Karpas-422 (cell line): Measurements from ENCODE around the gene LPP. TPM values are rescaled to one million over a fixed set of nuclear protein-coding genes. Genes with fewer than 3 reads are reported as not detected.

Source experiments
- DNase-seq: peaks from one replicate; pipeline ENCODE4 v3.0.0-alpha.2; 2015
- H2AFZ ChIP-seq: fragments of 200-600 bp; sonication (generic); 2 replicates; pipeline ENCODE4 v1.6.1; 2014; ENCODE audit warnings: antibody characterized with exemption, low read length, mixed read lengths
- H3K27ac ChIP-seq: fragments of 200-600 bp; sonication (generic); 2 replicates; pipeline ENCODE4 v1.5.1; 2014; ENCODE audit warnings: mild to moderate bottlenecking, low read length, moderate library complexity
- H3K27me3 ChIP-seq: fragments of 200-600 bp; sonication (generic); 2 replicates; pipeline ENCODE4 v1.6.1; 2014; ENCODE audit warnings: low read length, mixed read lengths
- H3K36me3 ChIP-seq: fragments of 200-600 bp; sonication (generic); 2 replicates; pipeline ENCODE4 v1.6.1; 2014; ENCODE audit warnings: low read length, mixed read lengths; ENCODE audit not compliant: insufficient read depth
- H3K4me1 ChIP-seq: fragments of 200-600 bp; sonication (generic); 2 replicates; pipeline ENCODE4 v1.6.1; 2014; ENCODE audit warnings: mild to moderate bottlenecking, low read length, mixed read lengths
- H3K4me2 ChIP-seq: fragments of 200-600 bp; sonication (generic); 2 replicates; pipeline ENCODE4 v1.6.1; 2014; ENCODE audit warnings: low read length, low read depth, mild to moderate bottlenecking; ENCODE audit not compliant: poor library complexity, severe bottlenecking
- H3K4me3 ChIP-seq: fragments of 200-600 bp; sonication (generic); 2 replicates; pipeline ENCODE4 v1.5.1; 2014; ENCODE audit warnings: mild to moderate bottlenecking, antibody characterized with exemption, low read length, mixed read lengths
- H3K79me2 ChIP-seq: fragments of 200-600 bp; sonication (generic); 2 replicates; pipeline ENCODE4 v1.6.1; 2014; ENCODE audit warnings: mild to moderate bottlenecking, low read length, mixed read lengths
- H3K9ac ChIP-seq: fragments of 200-600 bp; sonication (generic); 2 replicates; pipeline ENCODE4 v1.6.0; 2014; ENCODE audit warnings: low read length
- H3K9me2 ChIP-seq: fragments of 200-600 bp; sonication (generic), shearing (Covaris generic); replicated peaks from 2 replicates; pipeline ENCODE4 v1.6.0; 2014; ENCODE audit warnings: mild to moderate bottlenecking, low read length, moderate library complexity; ENCODE audit not compliant: insufficient read depth
- H3K9me3 ChIP-seq: fragments of 300-700, 200-600 bp; sonication (generic); 2 replicates; pipeline ENCODE4 v1.6.1; 2014; ENCODE audit warnings: low read length, mixed read lengths
- H4K20me1 ChIP-seq: fragments of 200-600 bp; sonication (generic); 2 replicates; pipeline ENCODE4 v1.6.1; 2014; ENCODE audit warnings: mild to moderate bottlenecking, antibody characterized with exemption, low read length, low read depth; ENCODE audit not compliant: insufficient read depth
- total RNA-seq: library from RNA; depleted of rRNA; stranded (reverse); fragments of >200 nt; shearing (Covaris generic); gene quantifications from 2 replicates; pipeline ENCODE4 v1.2.3, GENCODE V29; 2014; ENCODE audit warnings: low replicate concordance

The LPP gene
- total RNA-seq, 1 experiment from 2014 or later = 88.5 TPM

DNA sequence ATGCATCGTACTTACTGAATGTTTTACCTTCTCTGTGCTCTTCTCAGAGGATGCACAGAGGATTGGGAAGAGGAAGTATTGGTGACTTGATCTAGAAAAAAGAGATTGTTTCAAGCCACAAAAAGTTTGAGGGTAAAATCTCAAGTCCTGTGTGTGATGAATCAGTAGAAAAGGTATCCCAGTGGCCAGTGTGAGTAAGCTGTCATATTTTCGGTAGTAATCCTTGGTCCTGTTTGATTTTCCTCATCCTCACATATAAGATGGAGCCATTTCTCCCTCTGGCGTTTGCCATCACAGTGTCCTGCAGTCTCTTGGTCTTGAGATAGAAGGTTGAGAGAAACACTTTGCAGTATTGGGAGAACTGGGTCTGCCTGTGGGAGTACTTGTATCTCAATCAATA is 166.8 kb downstream of the LPP start:
- H3K4me1 ChIP-seq = no peaks in the 10 kb centered on the region
- no peak overlapping the region for H3K27ac ChIP-seq
- no peak overlapping the region for H2AFZ ChIP-seq

DNA sequence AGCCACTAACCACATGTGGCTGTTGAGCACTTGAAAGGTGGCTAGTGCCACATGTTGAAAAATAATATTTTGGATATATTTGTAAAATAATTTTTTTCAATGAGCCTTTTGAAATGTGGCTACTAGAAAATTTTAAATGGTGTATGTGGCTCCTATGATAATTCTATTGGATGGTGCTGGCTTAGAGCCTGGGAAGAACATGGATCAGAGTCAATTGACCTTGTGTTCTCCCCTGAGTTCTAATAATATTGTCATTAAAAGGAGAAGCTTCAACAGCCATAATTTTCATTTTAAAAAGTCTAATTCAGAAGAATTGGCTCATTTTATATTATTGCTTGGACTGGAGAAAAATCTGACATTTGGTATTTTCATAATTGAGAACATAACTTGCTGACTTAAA is 167.3 kb downstream of the LPP start:
- H3K27me3 ChIP-seq = no peaks in the 10 kb centered on the region
- no peak overlapping the region for H3K4me3 ChIP-seq
- H3K9ac ChIP-seq = no peak overlapping the region
- H3K9me3 ChIP-seq = no peaks in the 10 kb centered on the region
- H2AFZ ChIP-seq = no peak overlapping the region
- H3K79me2 ChIP-seq = no peaks in the 10 kb centered on the region
- H3K27ac ChIP-seq = no peak overlapping the region
- no peaks in the 10 kb centered on the region for H4K20me1 ChIP-seq
- H3K4me2 ChIP-seq = no peak overlapping the region
- H3K9me2 ChIP-seq = no peaks in the 10 kb centered on the region
- no peaks in the 10 kb centered on the region for H3K36me3 ChIP-seq
- no peak for DNase-seq
- H3K4me1 ChIP-seq = no peaks in the 10 kb centered on the region

More for the DNA sequence above, 166.8 kb downstream of the LPP start:
- Histone ChIP-seq H3K36me3 (no peaks in the 10 kb centered on the region), H3K4me3 (no peak overlapping the region), H3K79me2 (no peaks in the 10 kb centered on the region), H4K20me1 (no peaks in the 10 kb centered on the region), H3K9me2 (no peaks in the 10 kb centered on the region), H3K9me3 (no peaks in the 10 kb centered on the region), H3K4me2 (no peak overlapping the region), H3K9ac (no peak overlapping the region), H3K27me3 (no peaks in the 10 kb centered on the region)
- DNase-seq = no peak

DNA sequence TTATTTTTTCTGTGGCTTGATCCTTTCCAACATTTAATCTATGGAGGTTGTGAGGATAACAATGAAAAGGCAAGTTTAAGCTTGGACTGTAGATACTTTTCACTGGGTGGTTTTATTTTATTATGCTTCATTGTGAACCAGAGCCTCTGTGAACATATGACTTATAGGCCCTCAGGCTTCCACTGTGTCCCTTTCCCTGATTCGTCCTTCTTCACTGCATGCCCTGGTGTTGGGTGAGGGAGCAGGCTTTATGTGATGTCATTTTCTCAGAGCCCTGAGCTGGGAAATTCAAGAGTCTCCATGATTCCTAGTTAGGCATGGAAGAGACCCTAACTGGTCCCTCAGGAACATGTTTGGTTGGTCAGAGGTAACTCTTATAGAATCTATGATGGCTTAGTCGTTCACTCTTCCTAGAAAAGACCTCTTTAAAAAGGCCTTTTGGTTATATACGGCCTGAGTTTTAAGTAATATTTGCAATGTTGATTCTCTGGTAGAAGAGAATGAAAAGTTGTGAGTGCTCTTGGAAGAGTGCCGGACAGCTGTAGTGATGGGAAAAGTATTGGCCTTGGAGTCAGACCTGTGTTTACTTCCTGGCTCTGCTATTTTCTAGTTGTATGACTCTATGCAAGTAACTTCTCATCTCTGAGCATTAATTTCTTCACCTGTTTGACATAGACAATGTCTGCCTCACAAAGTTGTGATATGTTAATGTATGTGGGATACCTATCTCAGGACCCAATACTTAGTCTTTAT is 168.4 kb downstream of the LPP start:
- Histone ChIP-seq H3K27me3 (peaks cover 2% of the 10 kb centered on the region; the same call in 1 of the 2 replicates), H3K9ac (no peak overlapping the region), H3K9me2 (no peaks in the 10 kb centered on the region), H3K4me3 (no peak overlapping the region), H3K79me2 (no peaks in the 10 kb centered on the region), H2AFZ (no peak overlapping the region), H4K20me1 (no peaks in the 10 kb centered on the region), H3K36me3 (no peaks in the 10 kb centered on the region), H3K9me3 (no peaks in the 10 kb centered on the region), H3K4me2 (no peak overlapping the region), H3K4me1 (peaks cover 7% of the 10 kb centered on the region), H3K27ac (no peak overlapping the region)
- no peak for DNase-seq

DNA sequence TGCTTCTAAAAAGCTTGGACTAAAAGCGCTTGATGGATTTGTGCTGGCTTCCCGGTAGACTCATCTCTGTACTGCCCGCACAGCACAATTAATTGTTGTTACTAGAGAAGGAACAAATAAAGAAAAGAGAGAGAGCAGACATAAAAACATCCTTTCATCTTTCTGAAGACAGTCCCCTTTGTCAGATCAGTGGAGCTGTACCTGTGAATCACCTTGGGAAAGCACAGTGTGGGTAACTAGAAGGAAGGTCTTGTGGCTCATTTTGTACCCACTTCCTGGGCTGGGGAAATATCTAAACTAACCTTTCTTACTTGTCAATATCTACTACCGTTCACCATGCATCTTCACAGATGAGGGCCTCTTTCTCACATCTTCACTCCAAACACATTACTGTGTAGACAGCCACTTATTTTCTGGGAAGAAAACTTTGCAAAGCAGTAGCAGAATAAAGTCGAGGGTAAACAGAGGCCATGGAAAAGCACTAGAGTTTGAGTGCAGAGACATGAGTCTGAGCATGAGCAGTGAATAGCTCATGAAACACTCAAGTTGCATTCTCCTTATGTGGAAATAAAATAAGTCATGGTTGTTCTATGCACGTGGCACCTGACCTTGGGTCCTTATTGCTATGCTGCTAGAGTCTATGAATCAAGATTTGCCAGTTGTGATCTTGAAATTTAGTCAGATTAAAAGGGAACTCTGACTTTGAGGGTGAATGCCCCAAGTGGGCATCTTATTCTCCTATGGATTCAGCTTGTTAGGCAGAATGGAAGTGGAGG is 169.3 kb downstream of the LPP start:
- DNase-seq = no peak
- Histone ChIP-seq H3K36me3 (no peaks in the 10 kb centered on the region), H4K20me1 (no peaks in the 10 kb centered on the region), H3K4me1 (peaks cover 13% of the 10 kb centered on the region), H3K9me2 (no peaks in the 10 kb centered on the region), H2AFZ (no peak overlapping the region), H3K4me3 (no peak overlapping the region), H3K79me2 (no peaks in the 10 kb centered on the region), H3K9me3 (no peaks in the 10 kb centered on the region), H3K9ac (no peak overlapping the region), H3K27me3 (peaks cover 3% of the 10 kb centered on the region; the same call in 1 of the 2 replicates), H3K27ac (no peak overlapping the region), H3K4me2 (no peak overlapping the region)

DNA sequence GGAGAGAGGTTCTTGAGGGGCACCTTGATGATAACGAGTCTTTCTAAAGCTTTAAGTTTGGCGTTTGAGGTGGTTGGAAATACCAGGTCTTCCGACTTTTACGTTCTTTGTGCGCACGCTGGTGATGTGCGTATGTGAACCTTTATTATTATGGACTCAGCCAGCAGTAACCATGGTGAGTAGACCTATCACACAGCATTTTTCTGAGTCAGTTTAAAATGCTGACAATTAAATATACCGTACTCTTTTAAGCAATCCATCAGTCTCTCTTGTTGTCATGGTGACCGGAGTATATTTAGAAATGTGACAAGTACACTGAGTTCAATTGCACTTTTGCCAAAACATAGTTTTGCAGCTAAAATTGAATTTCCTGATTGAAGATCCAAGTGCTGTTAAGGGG is 172.2 kb downstream of the LPP start:
- H3K9me2 ChIP-seq = no peaks in the 10 kb centered on the region
- no peak overlapping the region for H3K9ac ChIP-seq
- H2AFZ ChIP-seq = no peak overlapping the region
- no peaks in the 10 kb centered on the region for H3K79me2 ChIP-seq
- no peaks in the 10 kb centered on the region for H3K9me3 ChIP-seq
- H3K4me1 ChIP-seq = peaks cover 34% of the 10 kb centered on the region
- peaks cover 7% of the 10 kb centered on the region; the same call in 1 of the 2 replicates for H3K27me3 ChIP-seq
- no peaks in the 10 kb centered on the region for H3K36me3 ChIP-seq
- H4K20me1 ChIP-seq = no peaks in the 10 kb centered on the region
- DNase-seq = no peak
- H3K27ac ChIP-seq = no peak overlapping the region
- no peak overlapping the region for H3K4me2 ChIP-seq
- H3K4me3 ChIP-seq = no peak overlapping the region

DNA sequence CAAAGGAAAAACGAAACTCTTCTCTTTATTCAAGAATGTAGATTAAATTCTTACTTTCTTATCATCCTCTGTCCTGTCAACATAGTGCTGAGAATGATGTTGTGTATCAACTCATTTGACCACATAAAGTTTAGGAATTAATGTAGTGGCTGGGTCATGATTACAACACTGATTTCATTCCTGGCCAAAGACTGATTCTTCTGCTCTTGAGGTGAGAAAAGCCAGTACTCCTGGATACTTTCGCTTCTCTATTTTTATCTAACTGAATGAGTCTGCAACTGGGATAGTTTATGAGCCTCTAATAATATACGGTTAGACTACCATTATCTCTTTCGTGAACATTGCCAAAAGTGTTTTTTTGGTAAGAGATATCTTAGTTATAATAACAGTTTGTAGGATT is 173.0 kb downstream of the LPP start:
- H4K20me1 ChIP-seq = no peaks in the 10 kb centered on the region
- H3K9ac ChIP-seq = no peak overlapping the region
- H3K4me3 ChIP-seq = no peak overlapping the region
- H3K9me3 ChIP-seq = no peaks in the 10 kb centered on the region
- no peaks in the 10 kb centered on the region for H3K36me3 ChIP-seq
- H3K79me2 ChIP-seq = no peaks in the 10 kb centered on the region
- H3K27me3 ChIP-seq = peaks cover 7% of the 10 kb centered on the region; the same call in 1 of the 2 replicates
- no peaks in the 10 kb centered on the region for H3K9me2 ChIP-seq
- no peak overlapping the region for H2AFZ ChIP-seq
- H3K4me1 ChIP-seq = peaks cover 34% of the 10 kb centered on the region
- no peak overlapping the region for H3K27ac ChIP-seq
- peak overlapping the region; percentile 27 for H3K4me2 ChIP-seq
- no peak for DNase-seq

DNA sequence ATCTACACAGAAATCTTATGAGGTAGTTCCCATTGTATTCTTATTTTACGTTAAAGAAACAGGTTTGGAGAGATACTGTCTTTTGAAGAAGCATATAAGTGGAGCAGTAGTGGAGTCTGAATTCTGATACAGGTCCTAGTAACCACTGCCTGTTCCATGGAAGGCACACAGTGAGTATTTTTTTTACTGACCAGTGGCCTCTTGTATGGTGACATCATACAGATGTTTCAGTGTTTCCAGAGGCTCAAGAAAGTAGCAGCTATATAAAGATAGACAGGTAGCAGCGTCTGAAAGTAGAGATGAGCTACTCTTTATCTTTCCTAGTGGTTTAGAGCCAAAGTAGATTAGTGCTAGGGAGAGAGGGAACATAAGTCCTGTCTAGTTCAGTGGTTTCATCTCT is 173.5 kb downstream of the LPP start:
- Histone ChIP-seq H3K9ac (no peak overlapping the region), H3K27ac (no peak overlapping the region), H3K27me3 (peaks cover 7% of the 10 kb centered on the region; the same call in 1 of the 2 replicates), H3K4me3 (no peak overlapping the region), H4K20me1 (no peaks in the 10 kb centered on the region), H3K4me1 (peaks cover 34% of the 10 kb centered on the region), H3K79me2 (no peaks in the 10 kb centered on the region), H3K36me3 (no peaks in the 10 kb centered on the region), H3K4me2 (peak overlapping the region; percentile 27), H3K9me2 (no peaks in the 10 kb centered on the region), H3K9me3 (no peaks in the 10 kb centered on the region), H2AFZ (no peak overlapping the region)
- DNase-seq = no peak

DNA sequence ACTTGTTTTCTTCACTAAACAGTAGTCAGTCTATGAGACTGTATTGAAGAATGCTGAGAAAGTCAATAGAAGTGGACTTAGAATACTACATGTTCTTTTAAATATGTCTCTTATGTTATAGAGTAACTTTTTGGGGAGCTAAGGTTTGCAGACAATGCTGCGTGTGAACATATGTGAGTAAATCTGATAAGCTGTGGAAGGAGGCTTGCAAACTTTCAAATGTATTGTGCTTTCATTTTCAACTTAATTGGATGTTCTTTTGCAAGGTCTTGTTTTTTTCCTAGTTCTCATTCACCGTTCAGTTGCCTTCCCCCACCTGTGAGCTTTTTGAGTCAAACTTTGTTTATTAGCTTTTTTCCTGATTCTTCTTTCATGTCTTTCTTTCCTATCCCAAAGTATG is 176.2 kb downstream of the LPP start:
- DNase-seq = no peak
- no peaks in the 10 kb centered on the region for H3K79me2 ChIP-seq
- H3K9me2 ChIP-seq = no peaks in the 10 kb centered on the region
- H3K27ac ChIP-seq = no peak overlapping the region
- H3K9ac ChIP-seq = no peak overlapping the region
- H3K4me3 ChIP-seq = no peak overlapping the region
- H3K4me1 ChIP-seq = peaks cover 34% of the 10 kb centered on the region
- no peaks in the 10 kb centered on the region for H4K20me1 ChIP-seq
- H3K36me3 ChIP-seq = no peaks in the 10 kb centered on the region
- peaks cover 7% of the 10 kb centered on the region; the same call in 1 of the 2 replicates for H3K27me3 ChIP-seq
- peak overlapping the region; percentile 4 for H3K4me2 ChIP-seq
- H3K9me3 ChIP-seq = no peaks in the 10 kb centered on the region
- no peak overlapping the region for H2AFZ ChIP-seq
